ENCODE data around the gene CLEC7A. TPM values are rescaled to one million over a fixed set of nuclear protein-coding genes. Genes with fewer than 3 reads are reported as not detected.
A peak's percentile ranks its signal among the peaks of the same experiment; 100 is the strongest.

CLEC7A gene
- total RNA-seq: under 1 TPM in 1 of 2 donors, not detected in 1; 0.26 TPM

DNA sequence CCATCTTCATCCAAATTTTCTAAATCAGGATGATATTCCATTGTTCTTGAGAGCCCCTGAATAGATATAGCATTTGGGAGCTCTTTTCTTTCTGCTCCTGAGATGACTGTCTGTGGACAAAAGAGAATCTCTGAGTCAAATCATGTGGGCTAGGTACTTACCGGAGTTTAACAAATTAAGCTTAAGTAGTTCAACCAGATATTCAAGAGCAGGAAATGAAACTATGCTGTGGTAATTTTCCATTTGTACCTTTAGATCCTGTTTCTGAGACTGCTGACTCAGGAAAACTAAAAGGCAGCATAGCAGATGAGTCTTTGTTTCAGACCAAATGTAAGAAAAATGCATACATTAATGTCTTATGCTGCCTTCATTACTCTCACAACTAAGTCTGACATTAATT is at the start of gene CLEC7A:
CLEC7A (minus strand) TSS at position 158 of the 400 bp plus-strand sequence; CDS start at position 41, 117 bp downstream.
- no peaks in the 10 kb centered on the region for H3K27me3 Mint-ChIP-seq
- ATAC-seq (replicated peaks): peak; percentile 94
- H3K9me3 Mint-ChIP-seq: no peaks in the 10 kb centered on the region
- peaks cover 10% of the 10 kb centered on the region for H3K4me1 Mint-ChIP-seq
- H3K4me3 Mint-ChIP-seq: peak within 1 kb of the TSS; percentile 31
- H3K27ac Mint-ChIP-seq: peak within 1 kb of the TSS; percentile 28
- no peaks in the 10 kb centered on the region for H3K36me3 Mint-ChIP-seq (ENCODE audit: low read depth)

DNA sequence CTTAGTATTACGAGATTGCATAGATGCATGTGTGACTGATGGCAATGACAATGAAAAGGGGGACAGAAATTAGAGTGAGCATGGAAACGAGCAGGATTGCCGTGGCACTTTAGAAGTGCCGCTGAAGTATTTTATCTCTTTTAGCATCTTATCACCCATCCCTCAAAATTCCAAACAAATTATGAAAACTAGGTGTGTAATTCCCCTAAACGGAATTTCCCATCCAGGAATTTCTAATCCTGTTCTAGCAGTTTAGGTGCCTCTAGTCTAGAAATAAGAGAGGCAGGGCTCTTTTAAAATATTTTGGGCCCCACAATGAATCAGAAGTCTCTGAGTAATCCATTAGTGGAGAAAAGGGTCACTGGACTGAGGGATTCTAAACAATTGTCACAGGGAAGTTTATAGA is 49.8 kb upstream of the CLEC7A start:
- Mint-ChIP-seq H3K9me3 (no peaks in the 10 kb centered on the region), H3K27me3 (peaks cover 49% of the 10 kb centered on the region), H3K4me1 (peaks cover 3% of the 10 kb centered on the region), H3K36me3 (ENCODE audit: low read depth) (no peaks in the 10 kb centered on the region), H3K27ac (no peak overlapping the region), H3K4me3 (no peak overlapping the region)
- no peak for ATAC-seq (replicated peaks)

DNA sequence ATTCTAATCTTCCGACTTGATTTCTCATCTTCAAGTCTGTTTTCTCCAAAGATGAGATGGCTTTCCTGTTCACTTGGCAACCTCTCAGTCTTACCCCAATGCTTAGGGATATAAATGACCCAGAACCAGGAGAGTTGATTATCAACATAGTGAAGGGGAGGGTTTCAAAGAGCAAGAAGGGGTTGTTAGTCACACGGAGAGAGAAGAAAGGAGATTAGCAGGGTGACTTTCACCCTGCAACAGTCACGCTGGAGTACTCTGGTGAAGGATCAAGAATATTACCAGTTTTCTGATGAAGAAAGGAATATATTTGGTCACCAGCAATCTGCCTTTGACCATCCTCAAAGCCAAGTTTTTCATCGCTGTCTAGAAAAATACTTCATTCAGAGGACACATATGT is 48.8 kb upstream of the CLEC7A start, which contains the start of gene TMEM52B:
TMEM52B (plus strand) TSS at position 212 of the 400 bp plus-strand sequence. CDS start 543 bp downstream, outside the sequence.
- Mint-ChIP-seq H3K4me1 (peaks cover 3% of the 10 kb centered on the region), H3K27ac (no peak within 1 kb of the TSS), H3K4me3 (no peak within 1 kb of the TSS), H3K36me3 (ENCODE audit: low read depth) (no peaks in the 10 kb centered on the region), H3K9me3 (no peaks in the 10 kb centered on the region), H3K27me3 (peaks cover 44% of the 10 kb centered on the region)
- ATAC-seq (replicated peaks): no peak

- no peaks in the 10 kb centered on the region for H3K9me3 Mint-ChIP-seq
- H3K4me3 Mint-ChIP-seq: no peak overlapping the region
- peaks cover 35% of the 10 kb centered on the region for H3K27me3 Mint-ChIP-seq
- no peaks in the 10 kb centered on the region for H3K4me1 Mint-ChIP-seq
- ATAC-seq (replicated peaks): no peak
- no peak overlapping the region for H3K27ac Mint-ChIP-seq
- H3K36me3 Mint-ChIP-seq (ENCODE audit: low read depth): no peaks in the 10 kb centered on the region
These were observed 46.0 kb upstream of the CLEC7A start for GRCh38 chr12:10175846-10176636.

- no peak for ATAC-seq (replicated peaks)
- Mint-ChIP-seq H3K27ac (no peak overlapping the region), H3K36me3 (ENCODE audit: low read depth) (no peaks in the 10 kb centered on the region), H3K27me3 (peaks cover 28% of the 10 kb centered on the region), H3K9me3 (no peaks in the 10 kb centered on the region), H3K4me3 (no peak overlapping the region), H3K4me1 (no peaks in the 10 kb centered on the region)
These were observed 45.1 kb upstream of the CLEC7A start for GRCh38 chr12:10174986-10175614.

- Mint-ChIP-seq H3K27ac (no peak within 1 kb of the TSS), H3K9me3 (no peaks in the 10 kb centered on the region), H3K27me3 (peaks cover 17% of the 10 kb centered on the region), H3K4me1 (no peaks in the 10 kb centered on the region), H3K36me3 (ENCODE audit: low read depth) (no peaks in the 10 kb centered on the region), H3K4me3 (no peak within 1 kb of the TSS)
- no peak for ATAC-seq (replicated peaks)
These were observed 42.2 kb upstream of the CLEC7A start, which contains the start of gene OLR1 for GRCh38 chr12:10171973-10172728. Gene OLR1 (minus strand): TSS chr12:10172132. CDS start chr12:10172077, 55 bp downstream.

DNA sequence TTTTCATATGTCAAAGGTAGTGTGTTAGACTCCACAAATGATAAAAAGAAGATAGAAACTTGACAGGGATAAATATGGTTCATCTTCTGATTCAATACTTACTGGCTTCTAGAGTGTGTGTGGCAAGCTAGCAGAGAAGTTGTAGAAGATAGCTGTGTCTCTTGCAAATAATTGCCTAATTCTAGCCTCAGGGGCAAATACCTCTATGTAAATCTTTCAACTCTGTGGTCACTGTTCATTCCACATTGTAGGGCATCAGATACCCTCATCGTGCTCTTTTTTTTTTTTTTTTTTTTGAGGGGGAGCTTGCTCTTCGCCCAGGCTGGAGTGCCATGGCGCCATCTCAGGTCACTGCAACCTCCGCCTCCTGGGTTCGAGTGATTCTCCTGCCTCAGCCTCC is 40.2 kb upstream of the CLEC7A start:
- Mint-ChIP-seq H3K27me3 (peaks cover 12% of the 10 kb centered on the region), H3K36me3 (ENCODE audit: low read depth) (no peaks in the 10 kb centered on the region), H3K9me3 (no peaks in the 10 kb centered on the region), H3K4me3 (no peak overlapping the region), H3K4me1 (no peaks in the 10 kb centered on the region), H3K27ac (no peak overlapping the region)
- ATAC-seq (replicated peaks): no peak

DNA sequence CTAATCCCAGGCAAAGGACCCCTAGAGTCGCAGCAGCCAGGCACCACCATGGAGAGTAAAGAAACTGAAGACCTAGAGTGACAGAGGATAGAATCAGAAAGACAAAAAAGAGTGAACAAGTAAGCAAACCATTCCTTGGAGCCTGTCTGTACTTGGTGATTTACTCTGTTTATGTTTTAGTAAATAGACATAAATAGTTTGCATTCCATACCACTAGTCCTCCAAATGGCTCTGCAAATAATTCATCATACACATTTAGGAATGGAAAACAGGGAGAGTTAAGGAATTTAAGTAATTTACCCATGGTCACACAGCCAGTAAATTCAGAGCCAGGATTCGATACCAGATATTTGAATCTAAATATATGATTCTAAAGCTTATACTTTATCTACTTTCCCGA is 39.1 kb upstream of the CLEC7A start:
- H3K4me3 Mint-ChIP-seq: no peak overlapping the region
- peaks cover 8% of the 10 kb centered on the region for H3K27me3 Mint-ChIP-seq
- no peaks in the 10 kb centered on the region for H3K36me3 Mint-ChIP-seq (ENCODE audit: low read depth)
- no peak overlapping the region for H3K27ac Mint-ChIP-seq
- H3K4me1 Mint-ChIP-seq: no peaks in the 10 kb centered on the region
- H3K9me3 Mint-ChIP-seq: no peaks in the 10 kb centered on the region
- no peak for ATAC-seq (replicated peaks)

- H3K9me3 Mint-ChIP-seq: no peaks in the 10 kb centered on the region
- H3K4me1 Mint-ChIP-seq: no peaks in the 10 kb centered on the region
- H3K36me3 Mint-ChIP-seq (ENCODE audit: low read depth): no peaks in the 10 kb centered on the region
- H3K27ac Mint-ChIP-seq: no peak overlapping the region
- H3K27me3 Mint-ChIP-seq: peaks cover 7% of the 10 kb centered on the region
- no peak for ATAC-seq (replicated peaks)
- H3K4me3 Mint-ChIP-seq: no peak overlapping the region
These were observed 37.6 kb upstream of the CLEC7A start for GRCh38 chr12:10167599-10167998.

DNA sequence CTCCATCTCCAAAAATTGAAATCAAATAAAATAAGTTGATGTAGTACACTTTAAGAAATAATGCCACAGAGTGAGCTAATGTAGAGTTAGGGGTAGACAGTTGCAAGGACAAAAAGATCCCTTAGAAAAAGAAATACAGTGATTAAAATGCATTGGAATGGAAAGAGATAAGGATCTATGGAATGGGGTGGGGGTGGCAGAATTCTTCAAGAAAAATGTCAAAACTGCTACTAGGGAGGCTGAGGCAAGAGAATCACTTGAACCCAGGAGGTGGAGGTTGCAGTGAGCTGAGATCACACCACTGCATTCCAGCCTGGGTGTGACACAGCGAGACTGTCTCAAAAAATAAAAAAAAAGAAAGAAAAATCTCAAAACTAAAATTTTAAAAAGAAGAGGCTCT is 35.4 kb upstream of the CLEC7A start:
- Mint-ChIP-seq H3K36me3 (ENCODE audit: low read depth) (no peaks in the 10 kb centered on the region), H3K27me3 (no peaks in the 10 kb centered on the region), H3K4me1 (no peaks in the 10 kb centered on the region), H3K9me3 (no peaks in the 10 kb centered on the region), H3K27ac (no peak overlapping the region), H3K4me3 (no peak overlapping the region)
- no peak for ATAC-seq (replicated peaks)

DNA sequence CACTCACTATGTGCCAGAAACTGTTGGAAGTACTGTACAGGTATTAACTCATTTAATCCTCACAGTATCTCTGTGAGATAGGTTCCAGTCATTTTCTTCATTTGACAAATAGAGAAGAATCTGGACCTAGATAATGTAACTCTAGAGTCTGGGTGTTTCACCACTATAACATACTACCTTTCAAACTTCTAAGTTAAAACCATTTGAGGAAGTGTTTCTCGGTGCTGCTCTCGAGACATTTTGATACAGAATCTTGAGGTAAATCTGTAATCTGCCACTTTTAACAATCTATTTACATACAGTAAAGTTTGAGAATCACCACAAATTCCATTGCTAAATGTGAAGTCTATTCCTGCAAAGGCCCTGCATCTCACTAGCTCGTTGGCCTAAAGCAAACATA is 33.1 kb upstream of the CLEC7A start:
- Mint-ChIP-seq H3K36me3 (ENCODE audit: low read depth) (no peaks in the 10 kb centered on the region), H3K27me3 (no peaks in the 10 kb centered on the region), H3K4me1 (no peaks in the 10 kb centered on the region), H3K4me3 (no peak overlapping the region), H3K9me3 (no peaks in the 10 kb centered on the region), H3K27ac (no peak overlapping the region)
- no peak for ATAC-seq (replicated peaks)

DNA sequence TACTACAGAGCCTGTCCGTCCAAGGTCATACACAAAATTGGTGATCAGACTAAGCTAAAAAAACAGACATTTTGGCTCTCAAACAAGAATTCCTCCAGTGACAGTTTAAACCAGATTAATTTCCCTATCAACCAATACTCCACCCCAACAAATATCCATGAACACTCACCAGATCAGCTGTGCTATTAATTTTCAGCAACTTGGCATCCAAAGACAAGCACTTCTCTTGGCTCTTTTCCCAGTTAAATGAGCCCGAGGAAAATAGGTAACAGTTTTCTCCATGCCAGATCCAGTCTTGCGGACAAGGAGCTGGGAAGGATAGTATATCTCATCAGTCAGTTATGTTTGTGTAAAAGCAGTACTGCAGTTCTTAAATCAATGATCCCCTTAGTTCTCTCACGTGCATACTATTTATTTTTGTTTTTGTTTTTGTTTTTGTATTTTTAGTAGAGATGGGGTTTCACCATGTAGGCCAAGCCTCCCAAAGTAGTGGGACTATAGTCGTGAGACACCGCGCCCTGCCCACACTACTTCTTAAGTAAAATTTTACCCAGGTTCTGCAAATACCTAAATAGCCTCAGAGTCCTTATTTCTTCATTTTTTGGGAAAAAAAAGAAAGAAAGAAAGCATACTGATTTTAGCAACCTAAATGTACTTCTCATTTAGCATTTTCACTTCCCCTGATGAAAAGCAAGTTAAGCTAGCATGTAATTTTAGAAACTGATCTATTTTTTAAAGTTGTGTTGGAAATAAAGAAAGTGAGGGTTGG is 30.8 kb upstream of the CLEC7A start:
- H3K27me3 Mint-ChIP-seq: no peaks in the 10 kb centered on the region
- H3K4me1 Mint-ChIP-seq: no peaks in the 10 kb centered on the region
- H3K27ac Mint-ChIP-seq: no peak overlapping the region
- H3K4me3 Mint-ChIP-seq: no peak overlapping the region
- H3K9me3 Mint-ChIP-seq: no peaks in the 10 kb centered on the region
- ATAC-seq (replicated peaks): no peak
- H3K36me3 Mint-ChIP-seq (ENCODE audit: low read depth): no peaks in the 10 kb centered on the region

- Mint-ChIP-seq H3K9me3 (no peaks in the 10 kb centered on the region), H3K36me3 (ENCODE audit: low read depth) (no peaks in the 10 kb centered on the region), H3K27me3 (no peaks in the 10 kb centered on the region), H3K4me3 (no peak overlapping the region), H3K27ac (no peak overlapping the region), H3K4me1 (no peaks in the 10 kb centered on the region)
- no peak for ATAC-seq (replicated peaks)
These were observed 29.3 kb upstream of the CLEC7A start for GRCh38 chr12:10159280-10159679.

DNA sequence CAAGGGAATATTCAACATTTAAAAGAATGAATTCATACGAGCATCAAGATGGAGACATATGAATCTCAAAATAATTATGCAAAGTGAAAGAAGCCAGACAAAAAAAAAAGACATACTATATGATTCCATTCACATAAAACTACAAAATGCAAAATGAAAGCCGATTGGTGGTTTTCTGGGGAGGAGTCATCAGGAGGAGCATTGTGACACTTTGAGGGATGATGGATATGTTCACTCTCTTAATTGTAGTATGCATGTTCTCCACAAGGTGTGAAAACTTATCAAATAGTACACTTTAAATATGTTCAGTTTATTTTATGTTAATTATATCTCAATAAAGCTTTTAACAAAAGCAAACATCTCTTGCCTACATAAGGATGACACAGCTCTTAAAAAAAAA is 28.4 kb upstream of the CLEC7A start:
- Mint-ChIP-seq H3K4me3 (no peak overlapping the region), H3K27ac (no peak overlapping the region), H3K9me3 (no peaks in the 10 kb centered on the region), H3K4me1 (no peaks in the 10 kb centered on the region), H3K27me3 (no peaks in the 10 kb centered on the region), H3K36me3 (ENCODE audit: low read depth) (no peaks in the 10 kb centered on the region)
- no peak for ATAC-seq (replicated peaks)
